HG02852 (cell line): ENCODE data around the gene TBC1D19.
"Not testable (repeated sequence)": the region's sequence is repeated elsewhere in the genome, so short reads cannot be mapped to it uniquely, and the experiment has no call there.

Experiments
- ATAC-seq: cut with Tn5 transposase; IDR thresholded peaks from one replicate; pipeline ENCODE4 v1.9.1; 2021; ENCODE audit warnings: mild to moderate bottlenecking, moderate library complexity; ENCODE audit not compliant: unreplicated experiment

TBC1D19 gene

GRCh38 chr4:26594778-26595177 lies 10.9 kb downstream of the TBC1D19 start:
- no peak for ATAC-seq

GRCh38 chr4:26596843-26597242 lies 13.0 kb downstream of the TBC1D19 start:
- no peak for ATAC-seq

GRCh38 chr4:26601204-26601603 lies 17.3 kb downstream of the TBC1D19 start:
- ATAC-seq: no peak

- ATAC-seq: no peak
Observed at GRCh38 chr4:26607776-26608175, 23.9 kb downstream of the TBC1D19 start.

- ATAC-seq: no peak
Observed at GRCh38 chr4:26609391-26609790, 25.5 kb downstream of the TBC1D19 start.

- ATAC-seq: no peak
Observed at GRCh38 chr4:26609868-26610267, 26.0 kb downstream of the TBC1D19 start.

- no peak for ATAC-seq
Observed at GRCh38 chr4:26611372-26611771, 27.5 kb downstream of the TBC1D19 start.

- ATAC-seq: no peak
Observed at GRCh38 chr4:26611885-26612284, 28.0 kb downstream of the TBC1D19 start.

GRCh38 chr4:26613237-26613636 lies 29.4 kb downstream of the TBC1D19 start:
- no peak for ATAC-seq

- no peak for ATAC-seq
Observed at GRCh38 chr4:26613735-26614134, 29.9 kb downstream of the TBC1D19 start.

GRCh38 chr4:26619784-26620183 lies 35.9 kb downstream of the TBC1D19 start:
- no peak for ATAC-seq

- no peak for ATAC-seq
Observed at GRCh38 chr4:26621366-26621765, 37.5 kb downstream of the TBC1D19 start.

- ATAC-seq: no peak
Observed at GRCh38 chr4:26622913-26623312, 39.0 kb downstream of the TBC1D19 start.

- ATAC-seq: not testable (repeated sequence)
Observed at GRCh38 chr4:26626658-26627057, 42.8 kb downstream of the TBC1D19 start.

GRCh38 chr4:26632916-26633315 lies 49.0 kb downstream of the TBC1D19 start:
- no peak for ATAC-seq

- no peak for ATAC-seq
Observed at GRCh38 chr4:26634237-26634636, 50.4 kb downstream of the TBC1D19 start.

- ATAC-seq: no peak
Observed at GRCh38 chr4:26636458-26636857, 52.6 kb downstream of the TBC1D19 start.

- ATAC-seq: not testable (repeated sequence)
Observed at GRCh38 chr4:26640639-26641038, 56.8 kb downstream of the TBC1D19 start.

- ATAC-seq: no peak
Observed at GRCh38 chr4:26647523-26648224, 63.8 kb downstream of the TBC1D19 start.

GRCh38 chr4:26648260-26648659 lies 64.4 kb downstream of the TBC1D19 start:
- ATAC-seq: no peak

- ATAC-seq: no peak
Observed at GRCh38 chr4:26660261-26660660, 76.4 kb downstream of the TBC1D19 start.

- ATAC-seq: no peak
Observed at GRCh38 chr4:26663888-26664287, 80.0 kb downstream of the TBC1D19 start.

- no peak for ATAC-seq
Observed at GRCh38 chr4:26670903-26671537, 87.1 kb downstream of the TBC1D19 start.
